ENCODE measurements around the gene CDK5. TPM values are rescaled to one million over a fixed set of nuclear protein-coding genes. Genes with fewer than 3 reads are reported as not detected.
A peak's percentile ranks its signal among the peaks of the same experiment; 100 is the strongest.
"Not testable (repeated sequence)": the region's sequence is repeated elsewhere in the genome, so short reads cannot be mapped to it uniquely, and the experiment has no call there.

Gene CDK5
- total RNA-seq, 1 experiment from 2014 or later: 34.3 TPM

GRCh38 chr7:151032936-151033863 lies 24.5 kb downstream of the CDK5 start:
- no peak overlapping the region for H3K4me3 ChIP-seq
- H3K36me3 ChIP-seq: no peaks in the 10 kb centered on the region
- peaks cover 8% of the 10 kb centered on the region; the same call in 1 of the 2 replicates for H3K4me1 ChIP-seq
- H3K27me3 ChIP-seq: no peaks in the 10 kb centered on the region
- DNase-seq: no peak
- no peaks in the 10 kb centered on the region for H3K9me3 ChIP-seq (replicated peaks)
- no peak overlapping the region for H3K27ac ChIP-seq

DNA sequence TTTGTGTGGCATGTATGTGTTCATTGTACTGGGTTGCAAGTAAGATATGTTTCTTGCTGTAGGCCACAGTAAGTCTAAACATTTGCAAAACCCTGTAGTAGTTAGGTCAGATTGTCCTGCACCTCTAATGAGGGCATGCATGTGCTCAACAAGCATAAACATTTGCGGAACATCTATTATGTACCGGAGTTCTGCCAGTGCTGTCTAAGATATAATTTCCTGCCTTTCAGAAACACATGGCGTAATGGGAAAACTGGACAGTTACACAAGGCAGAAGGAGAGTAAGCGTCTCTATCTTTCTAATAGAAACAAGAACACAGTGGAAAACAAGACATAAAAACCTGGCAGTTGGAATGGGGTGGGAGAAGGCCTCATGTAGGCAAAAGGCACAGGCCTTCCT lies 26.7 kb downstream of the CDK5 start:
- no peaks in the 10 kb centered on the region for H3K27me3 ChIP-seq
- H3K9me3 ChIP-seq (replicated peaks): no peaks in the 10 kb centered on the region
- no peak overlapping the region for H3K27ac ChIP-seq
- no peak for DNase-seq
- no peaks in the 10 kb centered on the region for H3K36me3 ChIP-seq
- H3K4me1 ChIP-seq: peaks cover 14% of the 10 kb centered on the region; the same call in 1 of the 2 replicates
- no peak overlapping the region for H3K4me3 ChIP-seq

DNA sequence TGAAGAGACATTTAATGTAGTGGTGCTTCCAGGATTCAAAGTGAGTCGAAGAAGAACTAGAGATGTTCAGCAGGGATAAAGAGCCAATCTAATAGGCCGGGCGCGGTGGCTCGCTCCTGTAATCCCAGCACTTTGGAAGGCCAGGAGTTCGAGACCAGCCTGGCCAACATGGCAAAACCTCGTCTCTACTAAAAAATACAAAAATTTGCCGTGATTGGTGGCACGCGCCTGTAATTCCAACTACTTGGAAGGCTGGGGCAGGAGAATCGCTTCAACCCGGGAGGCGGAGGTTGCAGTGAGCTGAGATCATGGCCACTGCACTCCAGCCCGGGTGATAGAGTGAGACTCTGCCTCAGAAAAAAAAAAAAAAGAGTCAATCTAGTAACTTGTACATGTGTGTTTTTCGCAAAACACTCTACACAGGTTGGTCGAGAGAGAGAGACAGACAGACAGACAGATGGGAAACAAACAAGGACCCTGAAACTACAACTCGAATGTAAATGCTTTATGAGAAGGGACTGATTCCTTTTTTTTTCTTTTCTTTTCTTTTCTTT lies 28.7 kb downstream of the CDK5 start:
- Histone ChIP-seq H3K27ac (peak overlapping the region; percentile 21; the same call in 1 of the 2 replicates), H3K36me3 (no peaks in the 10 kb centered on the region)

DNA sequence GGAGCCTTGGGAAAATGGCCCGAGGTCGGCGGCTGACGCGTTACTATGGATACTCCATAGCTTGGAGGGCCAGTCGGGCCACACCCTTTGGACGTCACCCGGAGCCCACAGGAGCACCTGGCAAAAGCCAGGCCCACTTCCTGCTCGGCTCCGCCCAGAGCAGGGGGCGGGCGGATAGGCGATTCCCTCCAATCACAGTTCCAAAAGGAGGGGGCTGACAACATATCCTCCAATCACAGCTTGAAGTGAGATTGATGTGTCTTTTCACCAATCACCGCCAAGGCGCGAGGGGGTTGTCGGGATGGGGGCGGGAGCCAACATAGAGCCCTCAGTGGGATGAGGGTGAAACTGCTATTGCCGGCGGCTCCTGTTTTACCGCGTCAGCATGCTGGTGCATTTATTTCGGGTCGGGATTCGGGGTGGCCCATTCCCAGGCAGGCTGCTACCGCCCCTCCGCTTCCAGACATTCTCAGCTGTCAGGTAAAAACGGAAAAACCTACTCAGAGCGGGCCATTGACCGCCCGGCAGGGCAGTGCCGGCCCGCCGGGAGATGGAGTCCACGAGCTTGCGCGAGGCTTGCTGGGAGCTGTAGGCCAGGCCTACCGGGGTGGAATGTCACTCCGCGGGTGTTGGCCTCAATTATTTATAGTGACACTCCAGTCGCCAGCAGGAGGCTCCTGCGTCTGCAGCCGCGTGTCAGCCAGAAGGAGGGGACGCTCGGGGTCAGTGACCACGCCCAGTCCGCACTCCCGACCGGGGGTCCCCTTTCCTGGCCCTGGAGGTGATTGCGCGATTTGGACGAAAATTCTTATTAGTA lies 29.4 kb downstream of the CDK5 start, which contains the start of gene ABCB8:
Gene ABCB8, plus strand, starts transcription at position 320 of the 817 bp plus-strand sequence. Its CDS starts 66 bp downstream, at position 386.
- peak; percentile 99 to 100 for DNase-seq
- Histone ChIP-seq H3K27me3 (no peaks in the 10 kb centered on the region; the same call in 1 of the 2 replicates), H3K4me3 (peak within 1 kb of the TSS; percentile 83), H3K27ac (peak within 1 kb of the TSS; percentile 21; the same call in 1 of the 2 replicates), H3K4me1 (peaks cover 14% of the 10 kb centered on the region; the same call in 1 of the 2 replicates), H3K9me3 (replicated peaks) (no peaks in the 10 kb centered on the region), H3K36me3 (no peaks in the 10 kb centered on the region)

More for the DNA sequence above, 28.7 kb downstream of the CDK5 start:
- Histone ChIP-seq H3K4me3 (peak overlapping the region; percentile 83), H3K9me3 (replicated peaks) (no peaks in the 10 kb centered on the region), H3K4me1 (peaks cover 14% of the 10 kb centered on the region; the same call in 1 of the 2 replicates), H3K27me3 (no peaks in the 10 kb centered on the region)
- no peak for DNase-seq

- not testable (repeated sequence) for H3K9me3 ChIP-seq (replicated peaks); H3K27ac ChIP-seq; H3K36me3 ChIP-seq; DNase-seq; H3K27me3 ChIP-seq
- H3K4me3 ChIP-seq: peak overlapping the region; percentile 83
- H3K4me1 ChIP-seq: peaks cover 14% of the 10 kb centered on the region; the same call in 1 of the 2 replicates
Measured at GRCh38 chr7:151027728-151028130, 30.0 kb downstream of the CDK5 start.

GRCh38 chr7:151026771-151027727 lies 30.6 kb downstream of the CDK5 start:
- not testable (repeated sequence) for H3K27ac ChIP-seq; H3K36me3 ChIP-seq; H3K27me3 ChIP-seq; H3K4me3 ChIP-seq; DNase-seq; H3K9me3 ChIP-seq (replicated peaks)
- peaks cover 14% of the 10 kb centered on the region; the same call in 1 of the 2 replicates for H3K4me1 ChIP-seq

- no peak for DNase-seq
- no peaks in the 10 kb centered on the region for H3K36me3 ChIP-seq
- no peak overlapping the region for H3K27ac ChIP-seq
- no peaks in the 10 kb centered on the region for H3K9me3 ChIP-seq (replicated peaks)
- H3K27me3 ChIP-seq: peaks cover 3% of the 10 kb centered on the region; the same call in 1 of the 2 replicates
- peaks cover 14% of the 10 kb centered on the region; the same call in 1 of the 2 replicates for H3K4me1 ChIP-seq
- H3K4me3 ChIP-seq: no peak overlapping the region
Measured at GRCh38 chr7:151025924-151026671, 31.6 kb downstream of the CDK5 start.

DNA sequence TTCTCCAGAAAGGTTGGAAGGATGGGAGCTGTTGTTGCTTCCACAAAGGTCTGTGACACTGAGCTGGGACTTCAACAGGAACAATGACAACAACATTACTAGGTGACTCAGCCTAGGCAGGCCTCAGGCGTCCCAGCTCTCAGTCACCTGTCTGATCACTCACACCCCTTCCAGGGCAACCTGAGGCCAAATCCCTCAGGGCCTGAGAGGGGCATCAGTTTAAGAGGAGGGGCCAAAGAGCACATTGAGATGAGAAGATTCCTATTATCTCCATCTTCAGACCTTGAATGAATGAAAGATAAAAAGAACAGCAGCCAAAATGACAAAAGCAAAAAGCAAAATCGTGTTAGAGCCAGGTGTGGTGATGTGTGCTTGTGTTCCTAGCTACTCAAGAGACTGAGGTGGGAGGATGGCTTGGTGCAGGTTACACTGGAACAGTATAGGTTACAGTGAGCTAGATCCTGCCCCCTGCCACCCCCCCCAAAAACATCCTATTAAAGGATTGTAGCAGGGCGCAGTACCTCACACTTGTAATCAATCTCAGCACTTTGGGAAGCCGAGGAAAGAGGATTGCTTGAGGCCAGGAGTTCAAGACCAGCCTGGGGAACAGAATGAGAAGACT lies 33.2 kb downstream of the CDK5 start, which contains the start of gene ATG9B:
Gene ATG9B, minus strand, starts transcription at position 60 of the 622 bp plus-strand sequence. CDS start 71 bp downstream, outside the sequence.
- no peak for DNase-seq
- Histone ChIP-seq H3K27me3 (peaks cover 14% of the 10 kb centered on the region; the same call in 1 of the 2 replicates), H3K36me3 (no peaks in the 10 kb centered on the region), H3K27ac (no peak within 1 kb of the TSS), H3K9me3 (replicated peaks) (no peaks in the 10 kb centered on the region), H3K4me3 (no peak within 1 kb of the TSS), H3K4me1 (peaks cover 11% of the 10 kb centered on the region; the same call in 1 of the 2 replicates)

GRCh38 chr7:151023232-151023631 lies 34.5 kb downstream of the CDK5 start:
- Histone ChIP-seq H3K4me3 (no peak overlapping the region), H3K36me3 (no peaks in the 10 kb centered on the region), H3K27me3 (peaks cover 19% of the 10 kb centered on the region), H3K9me3 (replicated peaks) (no peaks in the 10 kb centered on the region), H3K27ac (no peak overlapping the region), H3K4me1 (peaks cover 6% of the 10 kb centered on the region; the same call in 1 of the 2 replicates)
- DNase-seq: no peak

DNA sequence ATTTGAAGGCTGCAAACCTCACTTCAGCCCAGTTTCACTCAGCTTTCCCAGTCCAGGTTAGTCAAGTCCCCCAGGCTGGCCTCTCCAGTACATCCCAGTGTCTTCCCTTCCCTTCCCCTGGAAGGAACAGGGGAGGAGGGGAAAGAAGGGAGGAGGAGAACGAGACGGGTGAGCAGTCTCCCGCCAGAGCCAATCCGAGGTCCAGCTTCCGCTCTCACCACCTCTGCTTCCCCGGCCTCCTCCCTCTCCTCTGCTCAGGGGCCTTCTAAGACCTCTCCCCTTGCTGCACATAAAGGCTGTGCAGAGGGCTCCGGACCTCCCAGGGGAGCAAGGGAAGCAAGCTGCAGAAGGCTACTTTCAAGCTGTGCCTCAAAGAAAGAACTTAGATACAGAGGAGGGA lies 37.5 kb downstream of the CDK5 start:
- H3K27ac ChIP-seq: no peak overlapping the region
- no peaks in the 10 kb centered on the region for H3K9me3 ChIP-seq (replicated peaks)
- DNase-seq: no peak
- no peaks in the 10 kb centered on the region; the same call in 1 of the 2 replicates for H3K4me1 ChIP-seq
- peaks cover 40% of the 10 kb centered on the region for H3K27me3 ChIP-seq
- H3K36me3 ChIP-seq: no peaks in the 10 kb centered on the region
- H3K4me3 ChIP-seq: no peak overlapping the region

- no peak for DNase-seq
- peaks cover 40% of the 10 kb centered on the region for H3K27me3 ChIP-seq
- H3K4me1 ChIP-seq: no peaks in the 10 kb centered on the region; the same call in 1 of the 2 replicates
- no peaks in the 10 kb centered on the region for H3K36me3 ChIP-seq
- no peak overlapping the region for H3K4me3 ChIP-seq
- H3K27ac ChIP-seq: no peak overlapping the region
- no peaks in the 10 kb centered on the region for H3K9me3 ChIP-seq (replicated peaks)
Measured at GRCh38 chr7:151019130-151019447, 38.6 kb downstream of the CDK5 start.

GRCh38 chr7:151018421-151019129 lies 39.1 kb downstream of the CDK5 start:
- Histone ChIP-seq H3K4me3 (no peak overlapping the region), H3K4me1 (no peaks in the 10 kb centered on the region; the same call in 1 of the 2 replicates), H3K27me3 (peaks cover 40% of the 10 kb centered on the region), H3K9me3 (replicated peaks) (no peaks in the 10 kb centered on the region), H3K27ac (no peak overlapping the region), H3K36me3 (no peaks in the 10 kb centered on the region)
- DNase-seq: no peak

Measured in SJCRH30 (cell line).